ENCODE measurements around the gene SGCD.
"Not testable (repeated sequence)": the region's sequence is repeated elsewhere in the genome, so short reads cannot be mapped to it uniquely, and the experiment has no call there.

SGCD gene

GRCh38 chr5:156647034-156647451 is 320.1 kb downstream of the SGCD start:
- Histone ChIP-seq H3K9me3 (ENCODE audit: insufficient read depth, low read depth, low read length) (no peaks in the 10 kb centered on the region), H3K79me2 (ENCODE audit: insufficient read depth, low read length) (no peaks in the 10 kb centered on the region), H3F3A (ENCODE audit: low read depth) (no peaks in the 10 kb centered on the region), H3K4me3 (ENCODE audit: low read length, poor library complexity, severe bottlenecking) (no peak overlapping the region), H3K4me1 (ENCODE audit: insufficient read depth, low read length, poor library complexity, severe bottlenecking) (no peaks in the 10 kb centered on the region), H3K4me2 (ENCODE audit: low read depth, low read length, poor library complexity, severe bottlenecking) (no peak overlapping the region), H4K20me1 (ENCODE audit: insufficient read depth, low read length, poor library complexity, severe bottlenecking) (no peaks in the 10 kb centered on the region), H2AFZ (ENCODE audit: low read length) (no peak overlapping the region), H3K27me3 (ENCODE audit: insufficient read depth, low read length, poor library complexity, severe bottlenecking) (no peaks in the 10 kb centered on the region), H3K9ac (ENCODE audit: low read depth, low read length, poor library complexity, severe bottlenecking) (no peak overlapping the region), H3K36me3 (ENCODE audit: insufficient read depth, low read length) (no peaks in the 10 kb centered on the region), H3K9me2 (replicated peaks; ENCODE audit: low read depth, low read length) (no peaks in the 10 kb centered on the region)
- TF ChIP-seq EZH2phosphoT487 (IDR thresholded peaks at IDR 0.05; ENCODE audit: borderline replicate concordance) = no peak

- Histone ChIP-seq H3K79me2 (ENCODE audit: insufficient read depth, low read length) (no peaks in the 10 kb centered on the region), H3K9ac (ENCODE audit: low read depth, low read length, poor library complexity, severe bottlenecking) (no peak overlapping the region), H3K4me3 (ENCODE audit: low read length, poor library complexity, severe bottlenecking) (no peak overlapping the region), H3K36me3 (ENCODE audit: insufficient read depth, low read length) (no peaks in the 10 kb centered on the region), H3K9me3 (ENCODE audit: insufficient read depth, low read depth, low read length) (no peaks in the 10 kb centered on the region), H3F3A (ENCODE audit: low read depth) (no peaks in the 10 kb centered on the region), H3K4me1 (ENCODE audit: insufficient read depth, low read length, poor library complexity, severe bottlenecking) (no peaks in the 10 kb centered on the region), H3K4me2 (ENCODE audit: low read depth, low read length, poor library complexity, severe bottlenecking) (no peak overlapping the region), H3K27me3 (ENCODE audit: insufficient read depth, low read length, poor library complexity, severe bottlenecking) (no peaks in the 10 kb centered on the region), H4K20me1 (ENCODE audit: insufficient read depth, low read length, poor library complexity, severe bottlenecking) (no peaks in the 10 kb centered on the region), H2AFZ (ENCODE audit: low read length) (no peak overlapping the region), H3K9me2 (replicated peaks; ENCODE audit: low read depth, low read length) (no peaks in the 10 kb centered on the region)
- no peak for TF ChIP-seq EZH2phosphoT487 (IDR thresholded peaks at IDR 0.05; ENCODE audit: borderline replicate concordance)
- TF ChIP-seq CTCF (conservative IDR thresholded peaks at IDR 0.05; ENCODE audit: low read length) = no peak
These were observed 327.5 kb downstream of the SGCD start for GRCh38 chr5:156654444-156654843.

GRCh38 chr5:156655732-156656131 is 328.8 kb downstream of the SGCD start:
- no peaks in the 10 kb centered on the region for H3K4me1 ChIP-seq (ENCODE audit: insufficient read depth, low read length, poor library complexity, severe bottlenecking)
- H3K36me3 ChIP-seq (ENCODE audit: insufficient read depth, low read length) = no peaks in the 10 kb centered on the region
- H3K4me2 ChIP-seq (ENCODE audit: low read depth, low read length, poor library complexity, severe bottlenecking) = no peak overlapping the region
- no peak overlapping the region for H2AFZ ChIP-seq (ENCODE audit: low read length)
- no peaks in the 10 kb centered on the region for H3K79me2 ChIP-seq (ENCODE audit: insufficient read depth, low read length)
- H3K4me3 ChIP-seq (ENCODE audit: low read length, poor library complexity, severe bottlenecking) = no peak overlapping the region
- no peaks in the 10 kb centered on the region for H3K9me3 ChIP-seq (ENCODE audit: insufficient read depth, low read depth, low read length)
- H3K27me3 ChIP-seq (ENCODE audit: insufficient read depth, low read length, poor library complexity, severe bottlenecking) = no peaks in the 10 kb centered on the region
- H4K20me1 ChIP-seq (ENCODE audit: insufficient read depth, low read length, poor library complexity, severe bottlenecking) = no peaks in the 10 kb centered on the region
- no peaks in the 10 kb centered on the region for H3K9me2 ChIP-seq (replicated peaks; ENCODE audit: low read depth, low read length)
- H3F3A ChIP-seq (ENCODE audit: low read depth) = no peaks in the 10 kb centered on the region
- TF ChIP-seq EZH2phosphoT487 (IDR thresholded peaks at IDR 0.05; ENCODE audit: borderline replicate concordance) (no peak), CTCF (conservative IDR thresholded peaks at IDR 0.05; ENCODE audit: low read length) (no peak)
- H3K9ac ChIP-seq (ENCODE audit: low read depth, low read length, poor library complexity, severe bottlenecking) = no peak overlapping the region

- H3K4me2 ChIP-seq (ENCODE audit: low read depth, low read length, poor library complexity, severe bottlenecking); H3K4me3 ChIP-seq (ENCODE audit: low read length, poor library complexity, severe bottlenecking): not testable (repeated sequence)
- TF ChIP-seq CTCF (conservative IDR thresholded peaks at IDR 0.05; ENCODE audit: low read length) = 0 out of 2 replicates have a peak, but pooled peaks have one; percentile 8
These were observed 337.9 kb downstream of the SGCD start for GRCh38 chr5:156664832-156665231.

GRCh38 chr5:156666686-156667085 is 339.7 kb downstream of the SGCD start:
- not testable (repeated sequence) for H4K20me1 ChIP-seq (ENCODE audit: insufficient read depth, low read length, poor library complexity, severe bottlenecking); H3K79me2 ChIP-seq (ENCODE audit: insufficient read depth, low read length); H2AFZ ChIP-seq (ENCODE audit: low read length); H3K4me3 ChIP-seq (ENCODE audit: low read length, poor library complexity, severe bottlenecking); H3K9me2 ChIP-seq (replicated peaks; ENCODE audit: low read depth, low read length); H3K27me3 ChIP-seq (ENCODE audit: insufficient read depth, low read length, poor library complexity, severe bottlenecking); H3K36me3 ChIP-seq (ENCODE audit: insufficient read depth, low read length); H3F3A ChIP-seq (ENCODE audit: low read depth); H3K4me2 ChIP-seq (ENCODE audit: low read depth, low read length, poor library complexity, severe bottlenecking); H3K9ac ChIP-seq (ENCODE audit: low read depth, low read length, poor library complexity, severe bottlenecking); H3K9me3 ChIP-seq (ENCODE audit: insufficient read depth, low read depth, low read length)
- peaks cover 14% of the 10 kb centered on the region for H3K4me1 ChIP-seq (ENCODE audit: insufficient read depth, low read length, poor library complexity, severe bottlenecking)

More at GRCh38 chr5:156664832-156665231, 337.9 kb downstream of the SGCD start:
- not testable (repeated sequence) for H3K27me3 ChIP-seq (ENCODE audit: insufficient read depth, low read length, poor library complexity, severe bottlenecking); H2AFZ ChIP-seq (ENCODE audit: low read length); H3K9me2 ChIP-seq (replicated peaks; ENCODE audit: low read depth, low read length); H4K20me1 ChIP-seq (ENCODE audit: insufficient read depth, low read length, poor library complexity, severe bottlenecking); H3K4me1 ChIP-seq (ENCODE audit: insufficient read depth, low read length, poor library complexity, severe bottlenecking); H3F3A ChIP-seq (ENCODE audit: low read depth); H3K9ac ChIP-seq (ENCODE audit: low read depth, low read length, poor library complexity, severe bottlenecking); H3K9me3 ChIP-seq (ENCODE audit: insufficient read depth, low read depth, low read length); H3K36me3 ChIP-seq (ENCODE audit: insufficient read depth, low read length); H3K79me2 ChIP-seq (ENCODE audit: insufficient read depth, low read length)

Measured in Loucy (cell line).